ENCODE results near the gene HPN. TPM values are rescaled to one million over a fixed set of nuclear protein-coding genes. Genes with fewer than 3 reads are reported as not detected.

The HPN gene
- total and polyA plus RNA-seq, 2 experiments from 2014 or later: 14.0 to 17.4 TPM

DNA sequence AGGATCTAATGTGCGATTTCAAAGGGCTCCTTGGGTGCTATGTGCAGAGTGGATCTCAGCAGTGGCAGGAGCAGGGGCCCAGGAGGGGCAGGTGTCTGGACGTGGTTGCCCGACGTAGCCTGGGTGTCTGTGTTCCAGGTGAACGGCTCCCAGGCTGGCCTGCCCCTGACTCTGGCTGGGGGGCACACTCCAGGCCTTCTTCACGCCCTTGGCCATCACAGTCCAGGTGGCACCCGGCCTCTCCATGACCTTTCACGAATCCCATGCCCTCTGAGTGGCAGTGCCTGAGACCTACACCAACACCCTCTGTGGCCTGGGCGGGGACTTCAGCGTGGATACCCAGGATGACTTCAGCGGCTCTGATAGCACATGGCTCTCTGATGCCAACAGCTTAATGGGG is 62.8 kb downstream of the HPN start (continued):
- TF ChIP-seq EZH2 (IDR thresholded peaks at IDR 0.05; ENCODE audit: low read depth, unreplicated experiment) (no peak), EZH2phosphoT487 (IDR thresholded peaks at IDR 0.05; ENCODE audit: unreplicated experiment) (no peak), JUNB (IDR thresholded peaks at IDR 0.05; ENCODE audit: unreplicated experiment) (no peak)
- TF ChIP-seq, protein P1, sequence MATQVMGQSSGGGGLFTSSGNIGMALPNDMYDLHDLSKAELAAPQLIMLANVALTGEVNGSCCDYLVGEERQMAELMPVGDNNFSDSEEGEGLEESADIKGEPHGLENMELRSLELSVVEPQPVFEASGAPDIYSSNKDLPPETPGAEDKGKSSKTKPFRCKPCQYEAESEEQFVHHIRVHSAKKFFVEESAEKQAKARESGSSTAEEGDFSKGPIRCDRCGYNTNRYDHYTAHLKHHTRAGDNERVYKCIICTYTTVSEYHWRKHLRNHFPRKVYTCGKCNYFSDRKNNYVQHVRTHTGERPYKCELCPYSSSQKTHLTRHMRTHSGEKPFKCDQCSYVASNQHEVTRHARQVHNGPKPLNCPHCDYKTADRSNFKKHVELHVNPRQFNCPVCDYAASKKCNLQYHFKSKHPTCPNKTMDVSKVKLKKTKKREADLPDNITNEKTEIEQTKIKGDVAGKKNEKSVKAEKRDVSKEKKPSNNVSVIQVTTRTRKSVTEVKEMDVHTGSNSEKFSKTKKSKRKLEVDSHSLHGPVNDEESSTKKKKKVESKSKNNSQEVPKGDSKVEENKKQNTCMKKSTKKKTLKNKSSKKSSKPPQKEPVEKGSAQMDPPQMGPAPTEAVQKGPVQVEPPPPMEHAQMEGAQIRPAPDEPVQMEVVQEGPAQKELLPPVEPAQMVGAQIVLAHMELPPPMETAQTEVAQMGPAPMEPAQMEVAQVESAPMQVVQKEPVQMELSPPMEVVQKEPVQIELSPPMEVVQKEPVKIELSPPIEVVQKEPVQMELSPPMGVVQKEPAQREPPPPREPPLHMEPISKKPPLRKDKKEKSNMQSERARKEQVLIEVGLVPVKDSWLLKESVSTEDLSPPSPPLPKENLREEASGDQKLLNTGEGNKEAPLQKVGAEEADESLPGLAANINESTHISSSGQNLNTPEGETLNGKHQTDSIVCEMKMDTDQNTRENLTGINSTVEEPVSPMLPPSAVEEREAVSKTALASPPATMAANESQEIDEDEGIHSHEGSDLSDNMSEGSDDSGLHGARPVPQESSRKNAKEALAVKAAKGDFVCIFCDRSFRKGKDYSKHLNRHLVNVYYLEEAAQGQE (IDR thresholded peaks at IDR 0.05; ENCODE audit: unreplicated experiment): no peak

- no peak for DNase-seq (ENCODE audit: low spot score)
- no peak overlapping the region for H3K27ac ChIP-seq (ENCODE audit: low read depth)
- Mint-ChIP-seq H3K27me3 (ENCODE audit: insufficient read depth, low read depth, poor library complexity) (peaks cover 19% of the 10 kb centered on the region), H3K9me3 (no peaks in the 10 kb centered on the region; the same call in 1 of the 3 replicates), H3K36me3 (ENCODE audit: low read depth) (peaks cover 11% of the 10 kb centered on the region; the same call in 1 of the 3 replicates), H3K4me1 (peaks cover 8% of the 10 kb centered on the region), H3K4me3 (no peak overlapping the region), H3K27ac (no peak overlapping the region)
- H3K4me2 ChIP-seq: no peak overlapping the region
- H2AFZ ChIP-seq: no peak overlapping the region
- H4K20me1 ChIP-seq (replicated peaks; ENCODE audit: insufficient read depth): no peaks in the 10 kb centered on the region
- no peaks in the 10 kb centered on the region for H3K4me1 ChIP-seq (ENCODE audit: insufficient read depth)
- no peak overlapping the region for H3K4me3 ChIP-seq
- H3K27me3 ChIP-seq (ENCODE audit: insufficient read depth): no peaks in the 10 kb centered on the region
- ATAC-seq: no peak
- no peaks in the 10 kb centered on the region for H3K36me3 ChIP-seq (ENCODE audit: insufficient read depth)
- no peaks in the 10 kb centered on the region for H3K79me2 ChIP-seq (replicated peaks; ENCODE audit: insufficient read depth)
- H3K9me2 ChIP-seq (ENCODE audit: insufficient read depth): no peaks in the 10 kb centered on the region
- H3F3A ChIP-seq (replicated peaks; ENCODE audit: low read depth): no peaks in the 10 kb centered on the region
- TF ChIP-seq EZH2phosphoT487 (IDR thresholded peaks at IDR 0.05; ENCODE audit: unreplicated experiment) (no peak), NANOG (IDR thresholded peaks at IDR 0.05; ENCODE audit: borderline replicate concordance) (no peak), ZNF462 (CRISPR knock-in tag; IDR thresholded peaks at IDR 0.05) (no peak), JUNB (IDR thresholded peaks at IDR 0.05; ENCODE audit: unreplicated experiment) (no peak)
- TF ChIP-seq, protein P2, sequence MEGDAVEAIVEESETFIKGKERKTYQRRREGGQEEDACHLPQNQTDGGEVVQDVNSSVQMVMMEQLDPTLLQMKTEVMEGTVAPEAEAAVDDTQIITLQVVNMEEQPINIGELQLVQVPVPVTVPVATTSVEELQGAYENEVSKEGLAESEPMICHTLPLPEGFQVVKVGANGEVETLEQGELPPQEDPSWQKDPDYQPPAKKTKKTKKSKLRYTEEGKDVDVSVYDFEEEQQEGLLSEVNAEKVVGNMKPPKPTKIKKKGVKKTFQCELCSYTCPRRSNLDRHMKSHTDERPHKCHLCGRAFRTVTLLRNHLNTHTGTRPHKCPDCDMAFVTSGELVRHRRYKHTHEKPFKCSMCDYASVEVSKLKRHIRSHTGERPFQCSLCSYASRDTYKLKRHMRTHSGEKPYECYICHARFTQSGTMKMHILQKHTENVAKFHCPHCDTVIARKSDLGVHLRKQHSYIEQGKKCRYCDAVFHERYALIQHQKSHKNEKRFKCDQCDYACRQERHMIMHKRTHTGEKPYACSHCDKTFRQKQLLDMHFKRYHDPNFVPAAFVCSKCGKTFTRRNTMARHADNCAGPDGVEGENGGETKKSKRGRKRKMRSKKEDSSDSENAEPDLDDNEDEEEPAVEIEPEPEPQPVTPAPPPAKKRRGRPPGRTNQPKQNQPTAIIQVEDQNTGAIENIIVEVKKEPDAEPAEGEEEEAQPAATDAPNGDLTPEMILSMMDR (conservative IDR thresholded peaks at IDR 0.05; ENCODE audit: low read depth in 2 of 2): no peak
- TF ChIP-seq, protein P3, sequence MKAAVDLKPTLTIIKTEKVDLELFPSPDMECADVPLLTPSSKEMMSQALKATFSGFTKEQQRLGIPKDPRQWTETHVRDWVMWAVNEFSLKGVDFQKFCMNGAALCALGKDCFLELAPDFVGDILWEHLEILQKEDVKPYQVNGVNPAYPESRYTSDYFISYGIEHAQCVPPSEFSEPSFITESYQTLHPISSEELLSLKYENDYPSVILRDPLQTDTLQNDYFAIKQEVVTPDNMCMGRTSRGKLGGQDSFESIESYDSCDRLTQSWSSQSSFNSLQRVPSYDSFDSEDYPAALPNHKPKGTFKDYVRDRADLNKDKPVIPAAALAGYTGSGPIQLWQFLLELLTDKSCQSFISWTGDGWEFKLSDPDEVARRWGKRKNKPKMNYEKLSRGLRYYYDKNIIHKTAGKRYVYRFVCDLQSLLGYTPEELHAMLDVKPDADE (IDR thresholded peaks at IDR 0.05): no peak
- TF ChIP-seq, protein P1 (IDR thresholded peaks at IDR 0.05; ENCODE audit: unreplicated experiment): no peak
These were observed 63.5 kb downstream of the HPN start for GRCh38 chr19:35105047-35105410.

All from GM23338 (cell line).